ENCODE results near the gene AHNAK2.

DNA sequence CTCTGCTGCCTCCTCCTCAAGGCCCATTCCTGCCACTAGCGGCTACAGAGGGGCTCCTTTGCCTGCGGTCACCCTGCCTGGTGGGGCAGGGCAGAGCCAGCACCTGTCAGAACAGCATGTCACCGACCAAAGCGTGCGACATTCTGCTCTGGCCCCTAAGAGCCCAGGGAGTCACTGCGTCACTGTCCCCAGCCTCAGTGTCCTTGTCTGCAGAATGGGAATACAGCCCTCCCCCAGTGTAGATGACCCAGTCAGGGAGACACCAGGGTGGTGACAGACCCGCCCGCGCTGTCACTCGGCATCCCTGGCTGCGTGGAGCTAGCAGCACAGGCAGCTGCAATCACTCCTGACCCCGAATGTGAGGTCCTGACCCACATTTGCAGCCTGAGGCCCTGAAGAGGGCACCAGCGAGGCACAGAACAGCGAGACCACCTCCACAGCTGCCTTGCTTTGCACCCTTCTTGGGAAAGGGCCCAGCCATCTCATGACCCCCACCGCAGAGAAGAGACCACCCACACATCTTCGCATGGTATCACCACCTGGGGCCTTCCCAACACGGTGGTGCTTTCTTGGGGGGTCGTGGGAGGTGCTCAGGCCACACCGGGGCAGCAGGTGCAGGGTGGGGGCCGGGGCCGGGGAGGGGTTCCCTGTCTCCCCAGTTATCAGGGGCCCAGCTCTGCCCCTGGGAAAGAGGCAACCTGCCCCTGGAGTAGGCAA lies 2.5 kb downstream of the AHNAK2 start:
- TF ChIP-seq, protein P1, sequence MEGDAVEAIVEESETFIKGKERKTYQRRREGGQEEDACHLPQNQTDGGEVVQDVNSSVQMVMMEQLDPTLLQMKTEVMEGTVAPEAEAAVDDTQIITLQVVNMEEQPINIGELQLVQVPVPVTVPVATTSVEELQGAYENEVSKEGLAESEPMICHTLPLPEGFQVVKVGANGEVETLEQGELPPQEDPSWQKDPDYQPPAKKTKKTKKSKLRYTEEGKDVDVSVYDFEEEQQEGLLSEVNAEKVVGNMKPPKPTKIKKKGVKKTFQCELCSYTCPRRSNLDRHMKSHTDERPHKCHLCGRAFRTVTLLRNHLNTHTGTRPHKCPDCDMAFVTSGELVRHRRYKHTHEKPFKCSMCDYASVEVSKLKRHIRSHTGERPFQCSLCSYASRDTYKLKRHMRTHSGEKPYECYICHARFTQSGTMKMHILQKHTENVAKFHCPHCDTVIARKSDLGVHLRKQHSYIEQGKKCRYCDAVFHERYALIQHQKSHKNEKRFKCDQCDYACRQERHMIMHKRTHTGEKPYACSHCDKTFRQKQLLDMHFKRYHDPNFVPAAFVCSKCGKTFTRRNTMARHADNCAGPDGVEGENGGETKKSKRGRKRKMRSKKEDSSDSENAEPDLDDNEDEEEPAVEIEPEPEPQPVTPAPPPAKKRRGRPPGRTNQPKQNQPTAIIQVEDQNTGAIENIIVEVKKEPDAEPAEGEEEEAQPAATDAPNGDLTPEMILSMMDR (IDR thresholded peaks at IDR 0.05; ENCODE audit: low read depth, low read length, poor library complexity, severe bottlenecking) = no peak
- TF ChIP-seq EZH2phosphoT487 (IDR thresholded peaks at IDR 0.05; ENCODE audit: borderline replicate concordance, low read length) = no peak

Data from DOHH2 (cell line).